Stimulated activated CD8-positive, alpha-beta memory T cell treated with anti-CD3 and anti-CD28 coated beads, Interleukin-4, amount 100 ng/mL, for 1 hour (primary cell): ENCODE measurements around the gene RFESD.

Experiments
- DNase-seq, 2 donors: peaks; one replicate each; pipeline ENCODE4 v3.0.0-alpha.2; 2020; ENCODE audit warnings: low read depth in 2 of 2, low spot score in 1 of 2

RFESD gene

GRCh38 chr5:95707055-95707454 lies 60.5 kb downstream of the RFESD start:
- no peak for DNase-seq
